ENCODE measurements around the gene SERP2. TPM values are rescaled to one million over a fixed set of nuclear protein-coding genes. Genes with fewer than 3 reads are reported as not detected.

Gene SERP2
- total RNA-seq, 1 experiment from 2014 or later, result not detected

GRCh38 chr13:44382635-44383145 lies 9.1 kb downstream of the SERP2 start:
- CTCF ChIA-PET, result interaction anchor here (0.7 kb wide), 1 partner anchor 140 kb away, joined by 3 read pairs; no protein-coding TSS in a partner anchor
- Mint-ChIP-seq H3K4me1 (ENCODE audit: low read depth, unreplicated experiment) (peaks cover 8% of the 10 kb centered on the region), H3K4me3 (ENCODE audit: low read depth, unreplicated experiment) (no peak overlapping the region), H3K27ac (ENCODE audit: unreplicated experiment) (no peak overlapping the region), H3K27me3 (ENCODE audit: unreplicated experiment) (no peaks in the 10 kb centered on the region), H3K36me3 (ENCODE audit: insufficient read depth, unreplicated experiment) (no peaks in the 10 kb centered on the region), H3K9me3 (ENCODE audit: low read depth, unreplicated experiment) (no peaks in the 10 kb centered on the region)
- no peak for DNase-seq
- intact Hi-C loops (cut with micrococcal nuclease; ENCODE audit: unreplicated experiment), result no loop called here
- BruUV-seq (replicated peaks), result no TSS peak
- TF ChIP-seq, protein P1, sequence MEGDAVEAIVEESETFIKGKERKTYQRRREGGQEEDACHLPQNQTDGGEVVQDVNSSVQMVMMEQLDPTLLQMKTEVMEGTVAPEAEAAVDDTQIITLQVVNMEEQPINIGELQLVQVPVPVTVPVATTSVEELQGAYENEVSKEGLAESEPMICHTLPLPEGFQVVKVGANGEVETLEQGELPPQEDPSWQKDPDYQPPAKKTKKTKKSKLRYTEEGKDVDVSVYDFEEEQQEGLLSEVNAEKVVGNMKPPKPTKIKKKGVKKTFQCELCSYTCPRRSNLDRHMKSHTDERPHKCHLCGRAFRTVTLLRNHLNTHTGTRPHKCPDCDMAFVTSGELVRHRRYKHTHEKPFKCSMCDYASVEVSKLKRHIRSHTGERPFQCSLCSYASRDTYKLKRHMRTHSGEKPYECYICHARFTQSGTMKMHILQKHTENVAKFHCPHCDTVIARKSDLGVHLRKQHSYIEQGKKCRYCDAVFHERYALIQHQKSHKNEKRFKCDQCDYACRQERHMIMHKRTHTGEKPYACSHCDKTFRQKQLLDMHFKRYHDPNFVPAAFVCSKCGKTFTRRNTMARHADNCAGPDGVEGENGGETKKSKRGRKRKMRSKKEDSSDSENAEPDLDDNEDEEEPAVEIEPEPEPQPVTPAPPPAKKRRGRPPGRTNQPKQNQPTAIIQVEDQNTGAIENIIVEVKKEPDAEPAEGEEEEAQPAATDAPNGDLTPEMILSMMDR (IDR thresholded peaks at IDR 0.05; ENCODE audit: unreplicated experiment), result no peak

DNA sequence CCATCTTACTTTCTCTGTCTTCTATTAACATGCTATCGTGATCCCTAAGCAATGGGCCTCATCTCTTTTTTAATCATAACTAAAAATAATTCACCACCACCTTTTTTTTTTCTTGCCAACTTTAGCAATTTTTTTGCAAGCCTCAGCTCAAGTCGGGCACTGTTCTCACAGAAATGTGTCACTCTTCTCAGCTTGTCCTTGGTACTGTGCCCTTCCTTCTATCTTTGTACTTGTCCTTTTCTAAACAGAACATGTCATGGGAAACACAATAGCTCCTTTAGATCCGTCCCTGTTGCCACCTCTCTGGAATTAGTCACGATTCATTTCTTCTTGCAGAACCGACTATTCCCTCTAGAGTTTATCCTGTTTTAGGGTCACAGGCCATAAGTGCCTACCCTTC lies 10.3 kb downstream of the SERP2 start:
- Mint-ChIP-seq H3K9me3 (ENCODE audit: low read depth, unreplicated experiment) (no peaks in the 10 kb centered on the region), H3K4me3 (ENCODE audit: low read depth, unreplicated experiment) (no peak overlapping the region), H3K36me3 (ENCODE audit: insufficient read depth, unreplicated experiment) (no peaks in the 10 kb centered on the region), H3K27me3 (ENCODE audit: unreplicated experiment) (no peaks in the 10 kb centered on the region), H3K27ac (ENCODE audit: unreplicated experiment) (no peak overlapping the region), H3K4me1 (ENCODE audit: low read depth, unreplicated experiment) (peaks cover under 1% of the 10 kb centered on the region)
- intact Hi-C loops (cut with micrococcal nuclease; ENCODE audit: unreplicated experiment), result no loop called here
- CTCF ChIA-PET, result interaction anchor here (0.7 kb wide), 1 partner anchor 43 kb away, joined by 3 read pairs; no protein-coding TSS in a partner anchor
- TF ChIP-seq, protein P1 (IDR thresholded peaks at IDR 0.05; ENCODE audit: unreplicated experiment), result no peak
- DNase-seq, result no peak
- BruUV-seq (replicated peaks), result no TSS peak

- Mint-ChIP-seq H3K36me3 (ENCODE audit: insufficient read depth, unreplicated experiment) (no peaks in the 10 kb centered on the region), H3K9me3 (ENCODE audit: low read depth, unreplicated experiment) (no peaks in the 10 kb centered on the region), H3K27me3 (ENCODE audit: unreplicated experiment) (no peaks in the 10 kb centered on the region), H3K4me1 (ENCODE audit: low read depth, unreplicated experiment) (no peaks in the 10 kb centered on the region), H3K4me3 (ENCODE audit: low read depth, unreplicated experiment) (no peak overlapping the region), H3K27ac (ENCODE audit: unreplicated experiment) (no peak overlapping the region)
- BruUV-seq (replicated peaks), result no TSS peak
- CTCF ChIA-PET, result no interaction called here
- intact Hi-C loops (cut with micrococcal nuclease; ENCODE audit: unreplicated experiment), result no loop called here
- no peak for DNase-seq
- TF ChIP-seq, protein P1 (IDR thresholded peaks at IDR 0.05; ENCODE audit: unreplicated experiment), result no peak
Observed at GRCh38 chr13:44384778-44385177, 11.2 kb downstream of the SERP2 start.

- CTCF ChIA-PET, result no interaction called here
- intact Hi-C loops (cut with micrococcal nuclease; ENCODE audit: unreplicated experiment), result no loop called here
- no peaks in the 10 kb centered on the region for H3K4me1 Mint-ChIP-seq (ENCODE audit: low read depth, unreplicated experiment)
- TF ChIP-seq, protein P1 (IDR thresholded peaks at IDR 0.05; ENCODE audit: unreplicated experiment), result no peak
- no peak overlapping the region for H3K4me3 Mint-ChIP-seq (ENCODE audit: low read depth, unreplicated experiment)
- H3K36me3 Mint-ChIP-seq (ENCODE audit: insufficient read depth, unreplicated experiment), result no peaks in the 10 kb centered on the region
- H3K27me3 Mint-ChIP-seq (ENCODE audit: unreplicated experiment), result no peaks in the 10 kb centered on the region
- no peak overlapping the region for H3K27ac Mint-ChIP-seq (ENCODE audit: unreplicated experiment)
- no peaks in the 10 kb centered on the region for H3K9me3 Mint-ChIP-seq (ENCODE audit: low read depth, unreplicated experiment)
- DNase-seq, result no peak
- no TSS peak for BruUV-seq (replicated peaks)
Observed at GRCh38 chr13:44385401-44385800, 11.8 kb downstream of the SERP2 start.
